HL-60 (cell line): ENCODE measurements around the gene ATAD1.

ENCODE experiments used
- DNase-seq, 2 experiments: peaks; one replicate each; pipeline ENCODE4 v3.0.0-alpha.2; 2010 to 2020; ENCODE audit warnings: low read depth in 1 of 2, low spot score in 1 of 2
- H3K27ac ChIP-seq: fragments of 250-450 bp; sonication (Bioruptor Pico); replicated peaks from 2 replicates; pipeline ENCODE4 v1.5.1; 2020; ENCODE audit warnings: mild to moderate bottlenecking, moderate library complexity
- H3K27me3 ChIP-seq: fragments of 250-450 bp; sonication (Bioruptor Pico); 2 replicates; pipeline ENCODE4 v1.5.1; 2021; ENCODE audit warnings: mild to moderate bottlenecking, moderate library complexity; ENCODE audit not compliant: insufficient read depth, poor library complexity, severe bottlenecking
- H3K4me3 ChIP-seq: replicated peaks from 2 replicates; pipeline ENCODE4 v1.5.1; 2011; ENCODE audit warnings: mild to moderate bottlenecking, control low read depth, low read length; ENCODE audit not compliant: insufficient read depth
- GABPA ChIP-seq: IDR thresholded peaks from 2 replicates; pipeline ENCODE4 v1.6.1; 2012; ENCODE audit warnings: low read depth
- POLR2AphosphoS5 ChIP-seq: IDR thresholded peaks from 2 replicates; pipeline ENCODE4 v1.6.1; 2012; ENCODE audit warnings: low read depth
- SPI1 ChIP-seq: IDR thresholded peaks from 2 replicates; pipeline ENCODE4 v1.6.1; 2012; ENCODE audit warnings: low read depth, mild to moderate bottlenecking, borderline replicate concordance
- TF ChIP-seq, protein P1 (sequence below): IDR thresholded peaks from one replicate; pipeline ENCODE4 v1.5.1; 2011; ENCODE audit warnings: low read length, control low read depth, inconsistent platforms; ENCODE audit not compliant: insufficient read depth
- TF ChIP-seq, protein P2 (sequence below): IDR thresholded peaks from 2 replicates; pipeline ENCODE4 v1.6.1; 2012; ENCODE audit warnings: low read depth; ENCODE audit not compliant: insufficient replicate concordance

Gene ATAD1

GRCh38 chr10:87798082-87798481 is 19.9 kb downstream of the ATAD1 start:
- H3K4me3 ChIP-seq, result no peak overlapping the region
- DNase-seq, result no peak
- no peak for TF ChIP-seq POLR2AphosphoS5
- TF ChIP-seq SPI1, result no peak
- TF ChIP-seq, protein P1, sequence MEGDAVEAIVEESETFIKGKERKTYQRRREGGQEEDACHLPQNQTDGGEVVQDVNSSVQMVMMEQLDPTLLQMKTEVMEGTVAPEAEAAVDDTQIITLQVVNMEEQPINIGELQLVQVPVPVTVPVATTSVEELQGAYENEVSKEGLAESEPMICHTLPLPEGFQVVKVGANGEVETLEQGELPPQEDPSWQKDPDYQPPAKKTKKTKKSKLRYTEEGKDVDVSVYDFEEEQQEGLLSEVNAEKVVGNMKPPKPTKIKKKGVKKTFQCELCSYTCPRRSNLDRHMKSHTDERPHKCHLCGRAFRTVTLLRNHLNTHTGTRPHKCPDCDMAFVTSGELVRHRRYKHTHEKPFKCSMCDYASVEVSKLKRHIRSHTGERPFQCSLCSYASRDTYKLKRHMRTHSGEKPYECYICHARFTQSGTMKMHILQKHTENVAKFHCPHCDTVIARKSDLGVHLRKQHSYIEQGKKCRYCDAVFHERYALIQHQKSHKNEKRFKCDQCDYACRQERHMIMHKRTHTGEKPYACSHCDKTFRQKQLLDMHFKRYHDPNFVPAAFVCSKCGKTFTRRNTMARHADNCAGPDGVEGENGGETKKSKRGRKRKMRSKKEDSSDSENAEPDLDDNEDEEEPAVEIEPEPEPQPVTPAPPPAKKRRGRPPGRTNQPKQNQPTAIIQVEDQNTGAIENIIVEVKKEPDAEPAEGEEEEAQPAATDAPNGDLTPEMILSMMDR, result no peak
- no peak for TF ChIP-seq GABPA
- no peak overlapping the region for H3K27ac ChIP-seq
- H3K27me3 ChIP-seq, result no peaks in the 10 kb centered on the region

DNA sequence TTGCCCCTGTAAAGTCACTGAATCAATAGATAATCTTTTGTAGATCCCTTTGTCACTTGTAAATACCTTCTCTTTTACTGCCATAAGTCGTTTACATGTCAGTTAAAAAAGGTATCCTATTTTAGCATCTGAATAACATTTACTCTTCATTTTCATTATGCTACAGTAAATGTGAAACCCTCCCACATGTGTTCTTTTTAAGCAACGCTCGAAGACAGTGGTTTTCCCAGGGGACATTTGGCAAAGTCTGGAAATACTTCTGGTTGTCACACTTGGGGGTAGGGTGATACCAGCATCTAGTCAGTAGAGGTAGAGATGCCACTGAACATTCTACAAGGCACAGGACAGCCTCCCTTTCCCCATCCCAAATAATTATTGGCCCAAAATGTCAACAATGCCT is 23.7 kb downstream of the ATAD1 start:
- no peak overlapping the region for H3K27ac ChIP-seq
- DNase-seq, result no peak
- H3K27me3 ChIP-seq, result no peaks in the 10 kb centered on the region
- no peak overlapping the region for H3K4me3 ChIP-seq
- TF ChIP-seq, protein P2, sequence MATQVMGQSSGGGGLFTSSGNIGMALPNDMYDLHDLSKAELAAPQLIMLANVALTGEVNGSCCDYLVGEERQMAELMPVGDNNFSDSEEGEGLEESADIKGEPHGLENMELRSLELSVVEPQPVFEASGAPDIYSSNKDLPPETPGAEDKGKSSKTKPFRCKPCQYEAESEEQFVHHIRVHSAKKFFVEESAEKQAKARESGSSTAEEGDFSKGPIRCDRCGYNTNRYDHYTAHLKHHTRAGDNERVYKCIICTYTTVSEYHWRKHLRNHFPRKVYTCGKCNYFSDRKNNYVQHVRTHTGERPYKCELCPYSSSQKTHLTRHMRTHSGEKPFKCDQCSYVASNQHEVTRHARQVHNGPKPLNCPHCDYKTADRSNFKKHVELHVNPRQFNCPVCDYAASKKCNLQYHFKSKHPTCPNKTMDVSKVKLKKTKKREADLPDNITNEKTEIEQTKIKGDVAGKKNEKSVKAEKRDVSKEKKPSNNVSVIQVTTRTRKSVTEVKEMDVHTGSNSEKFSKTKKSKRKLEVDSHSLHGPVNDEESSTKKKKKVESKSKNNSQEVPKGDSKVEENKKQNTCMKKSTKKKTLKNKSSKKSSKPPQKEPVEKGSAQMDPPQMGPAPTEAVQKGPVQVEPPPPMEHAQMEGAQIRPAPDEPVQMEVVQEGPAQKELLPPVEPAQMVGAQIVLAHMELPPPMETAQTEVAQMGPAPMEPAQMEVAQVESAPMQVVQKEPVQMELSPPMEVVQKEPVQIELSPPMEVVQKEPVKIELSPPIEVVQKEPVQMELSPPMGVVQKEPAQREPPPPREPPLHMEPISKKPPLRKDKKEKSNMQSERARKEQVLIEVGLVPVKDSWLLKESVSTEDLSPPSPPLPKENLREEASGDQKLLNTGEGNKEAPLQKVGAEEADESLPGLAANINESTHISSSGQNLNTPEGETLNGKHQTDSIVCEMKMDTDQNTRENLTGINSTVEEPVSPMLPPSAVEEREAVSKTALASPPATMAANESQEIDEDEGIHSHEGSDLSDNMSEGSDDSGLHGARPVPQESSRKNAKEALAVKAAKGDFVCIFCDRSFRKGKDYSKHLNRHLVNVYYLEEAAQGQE, result no peak
- TF ChIP-seq, protein P1, result no peak
- TF ChIP-seq GABPA (no peak), SPI1 (no peak), POLR2AphosphoS5 (no peak)

- DNase-seq, result no peak
- Histone ChIP-seq H3K27ac (no peak overlapping the region), H3K4me3 (no peak overlapping the region), H3K27me3 (no peaks in the 10 kb centered on the region)
- TF ChIP-seq POLR2AphosphoS5 (no peak), SPI1 (no peak), GABPA (no peak)
- TF ChIP-seq, protein P2, result no peak
- TF ChIP-seq, protein P1, result no peak
Observed at GRCh38 chr10:87790185-87790584, 27.8 kb downstream of the ATAD1 start.

GRCh38 chr10:87786421-87786820 is 31.6 kb downstream of the ATAD1 start:
- DNase-seq, result no peak
- no peaks in the 10 kb centered on the region for H3K27me3 ChIP-seq
- TF ChIP-seq POLR2AphosphoS5 (no peak), GABPA (no peak)
- TF ChIP-seq, protein P1, result no peak
- no peak overlapping the region for H3K4me3 ChIP-seq
- H3K27ac ChIP-seq, result no peak overlapping the region
